Measurements from ENCODE around the gene UPF3A. TPM values are rescaled to one million over a fixed set of nuclear protein-coding genes. Genes with fewer than 3 reads are reported as not detected.
"Not testable (repeated sequence)": the region's sequence is repeated elsewhere in the genome, so short reads cannot be mapped to it uniquely, and the experiment has no call there.

The UPF3A gene
- total RNA-seq, 6 experiments from 2014 or later: 10.6 to 24.3 (median 14.8) TPM

DNA sequence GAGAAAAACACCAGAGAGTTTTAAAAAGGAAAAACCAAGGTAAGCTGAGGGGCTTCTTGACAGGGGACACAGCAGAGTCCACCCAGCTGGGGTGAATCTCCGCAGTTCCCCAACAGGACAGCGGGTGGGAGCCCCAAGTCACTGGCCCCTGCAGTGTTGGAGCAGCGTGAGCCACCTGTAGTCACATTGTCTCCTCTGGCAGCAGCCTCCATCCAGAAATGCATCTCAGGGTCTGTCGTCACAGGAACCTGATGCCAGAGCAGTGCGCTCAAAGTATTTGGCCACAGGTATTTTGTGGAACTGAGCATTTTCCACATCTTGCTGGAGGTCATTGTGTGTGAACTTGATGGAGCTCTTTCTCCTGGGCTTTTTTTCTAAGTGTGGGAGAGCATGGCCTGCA lies 57.6 kb downstream of the UPF3A start:
- Histone ChIP-seq H3K4me1 (no peaks in the 10 kb centered on the region), H3K4me3 (no peak overlapping the region), H3K36me3 (no peaks in the 10 kb centered on the region), H3K27ac (no peak overlapping the region), H3K27me3 (no peaks in the 10 kb centered on the region), H3K9me3 (no peaks in the 10 kb centered on the region)
- no peak for TF ChIP-seq POLR2A (IDR thresholded peaks at IDR 0.05)
- TF ChIP-seq, protein P1, sequence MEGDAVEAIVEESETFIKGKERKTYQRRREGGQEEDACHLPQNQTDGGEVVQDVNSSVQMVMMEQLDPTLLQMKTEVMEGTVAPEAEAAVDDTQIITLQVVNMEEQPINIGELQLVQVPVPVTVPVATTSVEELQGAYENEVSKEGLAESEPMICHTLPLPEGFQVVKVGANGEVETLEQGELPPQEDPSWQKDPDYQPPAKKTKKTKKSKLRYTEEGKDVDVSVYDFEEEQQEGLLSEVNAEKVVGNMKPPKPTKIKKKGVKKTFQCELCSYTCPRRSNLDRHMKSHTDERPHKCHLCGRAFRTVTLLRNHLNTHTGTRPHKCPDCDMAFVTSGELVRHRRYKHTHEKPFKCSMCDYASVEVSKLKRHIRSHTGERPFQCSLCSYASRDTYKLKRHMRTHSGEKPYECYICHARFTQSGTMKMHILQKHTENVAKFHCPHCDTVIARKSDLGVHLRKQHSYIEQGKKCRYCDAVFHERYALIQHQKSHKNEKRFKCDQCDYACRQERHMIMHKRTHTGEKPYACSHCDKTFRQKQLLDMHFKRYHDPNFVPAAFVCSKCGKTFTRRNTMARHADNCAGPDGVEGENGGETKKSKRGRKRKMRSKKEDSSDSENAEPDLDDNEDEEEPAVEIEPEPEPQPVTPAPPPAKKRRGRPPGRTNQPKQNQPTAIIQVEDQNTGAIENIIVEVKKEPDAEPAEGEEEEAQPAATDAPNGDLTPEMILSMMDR (IDR thresholded peaks at IDR 0.05): no peak
- intact Hi-C loops (cut with DNase I): no loop called here
- DNase-seq (no peak), ATAC-seq (no peak)
- 94% methylated on average over 2 of the region's 5 CpGs for WGBS (ENCODE audit: insufficient coverage, low coverage, low lambda C conversion rate, missing lambda C conversion rate)

DNA sequence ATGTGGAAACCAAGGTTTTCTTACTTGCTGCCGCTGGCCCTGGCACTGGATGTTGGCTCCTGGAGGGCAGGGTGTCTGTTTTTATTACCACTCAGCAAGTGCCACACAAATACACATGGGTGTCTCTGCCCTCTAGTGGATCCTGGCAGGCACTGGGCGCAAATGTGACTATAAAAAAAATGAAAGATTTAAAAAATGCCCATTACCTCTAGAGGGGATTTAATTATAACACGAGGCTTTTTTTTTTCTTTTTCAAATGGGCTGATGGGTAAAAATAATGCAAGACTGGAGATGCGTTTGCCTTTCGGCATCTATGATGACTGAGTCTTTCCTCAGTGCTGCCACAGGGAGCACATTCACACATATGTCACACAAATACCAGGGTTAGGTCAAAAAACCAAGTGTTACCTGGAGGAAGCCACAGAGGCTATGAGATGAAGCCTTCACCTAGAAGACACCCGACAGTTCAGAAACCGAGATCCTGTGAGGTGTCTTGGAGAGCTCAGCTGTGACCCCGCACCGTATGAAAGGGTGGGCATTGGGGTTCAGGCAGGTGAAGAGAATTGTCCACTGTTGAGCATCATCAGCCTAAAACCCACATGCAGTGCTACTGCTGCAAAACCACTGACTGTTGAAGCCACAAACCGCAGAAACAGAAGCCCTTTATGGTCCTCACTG lies 58.6 kb downstream of the UPF3A start:
- ATAC-seq: peak; percentile 61 to 74 (median 70)
- H3K27me3 ChIP-seq: no peaks in the 10 kb centered on the region
- WGBS (ENCODE audit: insufficient coverage, low coverage, low lambda C conversion rate, missing lambda C conversion rate): 31% methylated on average over 10 of the region's 10 CpGs
- intact Hi-C loops (cut with DNase I): no loop called here
- H3K27ac ChIP-seq: no peak overlapping the region
- no peaks in the 10 kb centered on the region for H3K9me3 ChIP-seq
- peak in 1 of 3 donors; percentile 66 for DNase-seq
- no peak overlapping the region for H3K4me3 ChIP-seq
- no peaks in the 10 kb centered on the region for H3K4me1 ChIP-seq
- H3K36me3 ChIP-seq: no peaks in the 10 kb centered on the region
- TF ChIP-seq POLR2A (IDR thresholded peaks at IDR 0.05): no peak
- TF ChIP-seq, protein P1 (IDR thresholded peaks at IDR 0.05): peak; percentile 60 to 72 (median 70)

DNA sequence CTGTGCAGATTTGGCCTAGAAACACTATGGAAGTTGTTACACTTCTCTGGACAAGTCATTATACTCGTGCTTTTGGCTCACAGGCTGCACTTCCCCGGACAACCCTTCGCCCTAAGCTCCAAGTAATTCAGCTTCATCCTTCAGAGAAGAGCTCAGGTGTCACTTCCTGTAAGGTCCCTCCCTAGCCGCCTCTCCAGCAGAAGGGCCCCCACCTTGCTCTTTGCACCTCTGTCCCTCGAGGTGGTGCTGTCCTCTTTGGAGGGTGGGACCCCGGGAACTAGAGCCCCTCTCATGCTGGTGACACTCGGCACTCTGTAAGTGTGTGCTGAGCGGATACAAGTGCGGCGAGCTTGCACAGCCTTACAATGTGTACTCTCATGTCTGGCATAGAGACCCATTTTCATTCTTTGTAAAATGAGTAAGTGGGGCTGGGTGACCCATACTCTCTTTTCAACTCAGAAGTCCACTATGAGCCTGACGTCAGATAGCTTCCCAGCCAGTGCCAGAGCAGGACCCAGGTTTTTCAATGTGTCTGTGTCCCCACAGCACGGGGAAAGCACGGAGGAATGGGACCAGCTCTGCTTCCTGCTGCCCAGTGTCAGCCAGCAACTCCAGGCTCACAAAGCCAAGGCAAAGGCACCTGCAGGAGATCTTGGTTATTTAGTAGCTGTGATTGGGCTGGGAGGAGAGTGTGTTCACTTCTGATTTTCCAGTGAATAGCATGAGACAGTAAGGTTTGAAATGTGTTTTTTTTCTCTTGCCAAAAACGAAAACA lies 59.8 kb downstream of the UPF3A start:
- ATAC-seq (no peak), DNase-seq (no peak)
- TF ChIP-seq, protein P1 (IDR thresholded peaks at IDR 0.05): no peak
- no peak for TF ChIP-seq POLR2A (IDR thresholded peaks at IDR 0.05)
- intact Hi-C loops (cut with DNase I): no loop called here
- Histone ChIP-seq H3K4me1 (no peaks in the 10 kb centered on the region), H3K9me3 (no peaks in the 10 kb centered on the region), H3K4me3 (no peak overlapping the region), H3K27me3 (no peaks in the 10 kb centered on the region), H3K27ac (no peak overlapping the region), H3K36me3 (no peaks in the 10 kb centered on the region)
- WGBS (ENCODE audit: insufficient coverage, low coverage, low lambda C conversion rate, missing lambda C conversion rate): 64% methylated on average over 11 of the region's 14 CpGs

DNA sequence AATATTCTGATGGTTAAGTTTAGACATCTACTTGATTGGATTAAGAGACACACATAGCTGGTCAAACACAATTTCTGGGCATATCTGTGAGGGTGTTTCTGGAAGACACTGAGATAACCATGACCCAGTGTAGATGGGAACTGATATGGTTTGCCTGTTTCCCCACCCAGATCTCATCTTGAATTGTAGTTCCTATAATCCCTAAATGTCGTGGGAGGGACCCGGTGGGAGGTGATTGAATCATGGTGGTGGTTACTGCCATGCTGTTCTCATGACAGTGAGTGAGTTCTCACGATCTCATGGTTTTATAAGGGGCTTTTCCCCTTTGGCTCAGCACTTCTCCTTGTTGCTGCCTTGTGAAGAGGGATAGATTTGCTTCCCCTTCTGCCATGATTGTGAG lies 65.9 kb downstream of the UPF3A start:
- intact Hi-C loops (cut with DNase I); H3K36me3 ChIP-seq; H3K9me3 ChIP-seq; ATAC-seq; H3K4me1 ChIP-seq; H3K27me3 ChIP-seq; DNase-seq; H3K27ac ChIP-seq; H3K4me3 ChIP-seq: not testable (repeated sequence)
- WGBS (ENCODE audit: insufficient coverage, low coverage, low lambda C conversion rate, missing lambda C conversion rate): no CpG with 5 or more reads among the region's 3 CpGs

DNA sequence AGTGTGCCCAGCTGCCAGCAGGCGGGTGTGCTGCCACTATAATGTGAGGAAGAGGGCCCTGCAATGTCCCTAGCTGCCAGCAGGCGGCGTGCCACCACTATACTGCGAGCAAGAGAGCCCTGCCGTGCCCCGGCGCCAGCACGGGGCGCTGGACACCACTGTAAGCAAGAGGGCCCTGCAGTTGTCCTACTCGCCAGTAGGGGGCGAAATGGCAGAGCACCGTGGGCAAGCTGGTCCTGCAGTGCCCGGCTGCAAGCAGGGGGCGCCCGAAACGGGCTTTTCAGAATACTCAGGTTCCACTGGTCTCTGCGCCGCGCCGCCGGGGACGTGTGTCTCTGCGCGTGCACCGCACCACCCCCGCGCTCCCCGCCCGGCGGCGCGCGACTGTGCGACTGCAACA lies 71.4 kb downstream of the UPF3A start:
- H3K36me3 ChIP-seq; H3K4me3 ChIP-seq; ATAC-seq; H3K27ac ChIP-seq; H3K9me3 ChIP-seq; H3K27me3 ChIP-seq; intact Hi-C loops (cut with DNase I); H3K4me1 ChIP-seq: not testable (repeated sequence)
- WGBS (ENCODE audit: insufficient coverage, low coverage, low lambda C conversion rate, missing lambda C conversion rate): 81% methylated on average over 3 of the region's 34 CpGs
- TF ChIP-seq, protein P1 (IDR thresholded peaks at IDR 0.05): peak in 3 of 4 donors; percentile 18 to 33 (median 26)
- peak in 1 of 3 donors; percentile 52 for DNase-seq

DNA sequence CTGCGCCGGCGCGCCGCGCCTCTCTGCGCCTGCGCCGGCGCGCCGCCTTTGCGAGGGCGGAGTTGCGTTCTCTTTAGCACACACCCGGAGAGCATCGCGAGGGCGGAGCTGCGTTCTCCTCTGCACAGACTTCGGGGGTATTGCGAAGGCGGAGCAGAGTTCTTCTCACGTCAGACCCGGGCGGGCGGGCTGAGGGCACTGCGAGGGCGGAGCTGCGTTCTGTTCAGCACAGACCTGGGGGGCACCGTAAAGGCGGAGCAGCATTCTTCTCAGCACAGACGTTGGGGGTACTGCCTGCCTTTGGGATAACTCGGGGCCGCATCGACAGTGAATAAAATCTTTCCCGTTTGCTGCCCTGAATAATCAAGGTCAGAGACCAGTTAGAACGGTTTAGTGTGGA lies 72.0 kb downstream of the UPF3A start:
- H3K4me1 ChIP-seq; H3K9me3 ChIP-seq; H3K36me3 ChIP-seq; ATAC-seq; H3K27me3 ChIP-seq; H3K27ac ChIP-seq; intact Hi-C loops (cut with DNase I); DNase-seq; H3K4me3 ChIP-seq: not testable (repeated sequence)
- 80% methylated on average over 35 of the region's 38 CpGs for WGBS (ENCODE audit: insufficient coverage, low coverage, low lambda C conversion rate, missing lambda C conversion rate)

All from right lobe of liver (tissue), 6 donors.